HG03469 (cell line): ENCODE measurements around the gene CSNK1E.

Source experiments
- ATAC-seq: cut with Tn5 transposase; IDR thresholded peaks from one replicate; pipeline ENCODE4 v1.9.1; 2021; ENCODE audit warnings: mild to moderate bottlenecking, moderate library complexity, moderate number of reproducible peaks; ENCODE audit not compliant: unreplicated experiment

Gene CSNK1E

GRCh38 chr22:38282397-38282796 is 34.8 kb downstream of the CSNK1E start:
- ATAC-seq, result no peak

GRCh38 chr22:38276166-38276565 is 41.1 kb downstream of the CSNK1E start:
- no peak for ATAC-seq

- no peak for ATAC-seq
Observed at GRCh38 chr22:38273135-38273826, 44.0 kb downstream of the CSNK1E start.

- ATAC-seq, result no peak
Observed at GRCh38 chr22:38272373-38273134, 44.7 kb downstream of the CSNK1E start, which contains the start of gene TMEM184B. TSS of gene TMEM184B (minus strand) at chr22:38273010. CDS start at chr22:38247961, 25,049 bp downstream.

GRCh38 chr22:38271927-38272372 is 45.3 kb downstream of the CSNK1E start:
- ATAC-seq, result no peak

GRCh38 chr22:38271101-38271500 is 46.1 kb downstream of the CSNK1E start:
- no peak for ATAC-seq

- no peak for ATAC-seq
Observed at GRCh38 chr22:38270091-38270992, 46.9 kb downstream of the CSNK1E start.

- no peak for ATAC-seq
Observed at GRCh38 chr22:38269466-38269865, 47.8 kb downstream of the CSNK1E start.

- ATAC-seq, result no peak
Observed at GRCh38 chr22:38267086-38267485, 50.1 kb downstream of the CSNK1E start.

GRCh38 chr22:38266120-38266519 is 51.1 kb downstream of the CSNK1E start:
- ATAC-seq, result no peak

- ATAC-seq, result no peak
Observed at GRCh38 chr22:38264322-38264843, 52.9 kb downstream of the CSNK1E start.

- no peak for ATAC-seq
Observed at GRCh38 chr22:38262051-38262795, 55.0 kb downstream of the CSNK1E start.

- ATAC-seq, result no peak
Observed at GRCh38 chr22:38260761-38261681, 56.2 kb downstream of the CSNK1E start.

GRCh38 chr22:38259370-38259769 is 57.9 kb downstream of the CSNK1E start:
- no peak for ATAC-seq

GRCh38 chr22:38258895-38259294 is 58.3 kb downstream of the CSNK1E start:
- no peak for ATAC-seq

GRCh38 chr22:38257650-38258250 is 59.5 kb downstream of the CSNK1E start:
- no peak for ATAC-seq

GRCh38 chr22:38257181-38257580 is 60.1 kb downstream of the CSNK1E start:
- no peak for ATAC-seq

- ATAC-seq, result no peak
Observed at GRCh38 chr22:38255697-38256096, 61.5 kb downstream of the CSNK1E start.

- ATAC-seq, result no peak
Observed at GRCh38 chr22:38251341-38251692, 65.9 kb downstream of the CSNK1E start.
